Keratinocyte (primary cell): ENCODE results near the gene UBE2D4.

Experiments
- CTCF ChIP-seq, 3 experiments: IDR thresholded peaks in 1 of 3; conservative IDR thresholded peaks in 1 of 3; optimal IDR thresholded peaks in 1 of 3; 2 replicates in 2 of 3; 3 replicates in 1 of 3; pipeline versions ENCODE3 to v1.5.1; 2011; ENCODE audit warnings: low read length in 3 of 3, mild to moderate bottlenecking in 3 of 3, moderate library complexity in 2 of 3, control low read depth in 1 of 3, inconsistent platforms in 1 of 3; ENCODE audit not compliant: insufficient read depth in 2 of 3; ENCODE audit errors: extremely low read depth in 1 of 3
- EZH2 ChIP-seq: IDR thresholded peaks from one replicate; pipeline ENCODE4 v1.6.1; 2012; ENCODE audit warnings: inconsistent platforms, mild to moderate bottlenecking, low read length, moderate library complexity

DNA sequence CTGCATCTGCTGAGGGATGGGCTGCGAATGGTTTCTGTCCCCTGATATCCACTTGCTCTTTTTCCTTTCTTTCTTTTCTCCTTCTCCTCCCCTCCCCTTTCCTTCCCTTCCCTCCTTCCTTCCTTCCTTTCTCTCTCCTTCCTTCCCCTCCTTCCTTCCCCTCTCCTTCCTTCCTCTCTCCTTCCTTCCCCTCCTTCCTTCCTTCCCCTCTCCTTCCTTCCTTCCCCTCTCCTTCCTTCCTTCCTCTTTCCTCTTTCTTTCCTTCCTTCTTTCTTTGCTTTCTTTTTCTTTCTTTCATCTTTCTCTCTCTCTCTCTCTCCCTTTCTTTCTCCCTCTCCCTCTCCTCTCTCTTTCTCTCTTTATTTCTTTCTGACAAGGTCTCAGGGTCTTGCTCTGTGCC lies 51.3 kb downstream of the UBE2D4 start:
- TF ChIP-seq CTCF (optimal IDR thresholded peaks at IDR 0.05 in 1 of 3, IDR thresholded peaks at IDR 0.05 in 1 of 3, conservative IDR thresholded peaks at IDR 0.05 in 1 of 3; ENCODE audit: extremely low read depth in 1 of 3, insufficient read depth in 2 of 3, low read length in 3 of 3) (no peak), EZH2 (no peak)
